ENCODE results near the gene ROR1. TPM values are rescaled to one million over a fixed set of nuclear protein-coding genes. Genes with fewer than 3 reads are reported as not detected.

Gene ROR1
- total RNA-seq, 1 experiment from 2014 or later = 7.9 TPM

DNA sequence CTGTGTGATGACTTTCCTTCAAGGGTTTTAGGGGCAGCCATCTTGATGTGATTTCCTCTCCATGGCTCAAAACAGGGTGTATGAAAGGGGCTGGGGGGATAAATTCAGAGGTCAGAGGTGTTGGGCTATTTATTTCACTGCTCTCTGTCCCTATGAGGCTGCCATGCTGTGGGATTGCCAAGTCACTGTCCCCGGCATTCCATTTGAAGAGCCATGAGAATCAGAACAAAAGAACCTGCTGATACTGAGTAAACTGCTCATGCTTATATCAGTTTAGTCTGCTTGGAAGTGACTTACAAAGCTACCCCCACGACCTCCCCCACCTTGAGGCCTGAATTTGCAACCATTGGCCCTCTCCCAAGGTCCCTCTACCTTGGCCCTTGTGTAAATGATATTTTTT is 357.3 kb downstream of the ROR1 start:
- DNase-seq (ENCODE audit: low read depth) = no peak

DNA sequence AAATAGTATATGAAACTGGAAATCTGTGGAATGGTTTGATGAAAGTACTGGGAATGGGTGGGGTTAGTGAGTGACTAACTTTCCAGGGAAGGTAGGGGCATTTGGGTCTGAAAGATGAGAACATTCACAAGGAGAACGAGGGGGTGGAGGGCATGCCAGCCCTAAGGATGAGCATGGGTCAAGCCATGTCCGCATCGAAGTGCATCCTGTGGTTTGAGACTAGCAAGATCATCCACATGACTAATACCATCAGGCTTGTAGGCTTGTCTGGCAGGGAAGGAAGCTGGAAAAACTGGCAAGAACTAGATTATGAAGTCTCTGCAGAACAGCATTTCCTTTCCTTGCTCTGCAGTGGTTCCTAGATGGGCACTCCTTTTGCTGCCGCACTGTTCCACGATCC is 359.2 kb downstream of the ROR1 start:
- peak; percentile 99 for DNase-seq (ENCODE audit: low read depth)

DNA sequence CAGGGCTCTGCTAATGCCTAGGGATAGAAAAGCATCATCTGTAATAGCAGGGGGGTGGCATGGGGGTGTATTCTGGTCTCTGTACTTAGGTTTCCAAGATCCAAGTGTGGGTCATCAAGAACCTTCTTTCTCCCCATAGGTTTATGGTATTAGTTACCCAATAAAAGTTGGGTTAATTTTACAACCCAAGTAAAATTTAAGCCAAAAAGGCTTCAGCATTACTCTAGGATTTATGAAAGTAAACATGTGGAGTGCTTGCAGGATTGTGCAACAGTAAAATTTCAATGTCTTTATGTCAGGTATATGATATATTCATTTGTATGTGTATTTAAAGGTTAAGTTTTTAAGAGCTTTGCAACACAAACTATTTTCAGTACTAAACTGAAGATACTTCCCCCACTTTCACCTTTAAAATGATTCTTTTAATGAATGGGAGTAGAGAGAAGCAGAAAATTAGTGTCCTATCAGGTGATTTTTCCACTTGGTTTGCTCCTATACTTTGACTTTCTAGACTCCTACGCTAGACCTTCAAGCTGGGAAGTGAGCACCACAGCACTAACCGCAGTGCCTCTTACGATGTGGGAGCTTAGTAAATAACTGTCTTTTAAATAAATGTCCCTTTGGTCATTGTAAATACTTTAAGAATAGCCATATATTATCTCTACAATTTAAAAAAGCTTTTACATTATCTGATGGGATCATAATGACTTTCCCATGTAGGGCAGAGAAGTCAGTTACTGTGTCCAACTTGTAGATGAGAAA is 361.8 kb downstream of the ROR1 start:
- no peak for DNase-seq (ENCODE audit: low read depth)

DNA sequence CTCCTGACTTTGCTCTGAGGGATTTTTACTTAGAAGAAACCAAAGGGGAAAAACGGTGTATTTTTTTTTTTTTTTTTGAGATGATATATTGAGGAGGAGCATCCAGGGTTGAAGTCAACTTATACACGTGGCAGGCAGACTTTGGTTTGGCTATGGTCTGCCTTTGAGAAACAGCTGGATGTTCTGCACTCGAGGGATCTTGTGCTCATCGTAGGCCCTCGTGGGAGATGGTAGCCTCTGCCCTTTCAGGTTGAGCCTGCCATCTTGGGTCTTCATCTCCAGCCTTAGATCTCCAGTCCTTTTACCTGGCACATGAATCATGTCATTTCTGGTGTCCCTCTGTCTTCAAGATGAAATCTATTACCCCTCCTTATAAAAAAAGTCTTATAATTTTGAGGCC is 362.5 kb downstream of the ROR1 start:
- DNase-seq (ENCODE audit: low read depth) = no peak

DNA sequence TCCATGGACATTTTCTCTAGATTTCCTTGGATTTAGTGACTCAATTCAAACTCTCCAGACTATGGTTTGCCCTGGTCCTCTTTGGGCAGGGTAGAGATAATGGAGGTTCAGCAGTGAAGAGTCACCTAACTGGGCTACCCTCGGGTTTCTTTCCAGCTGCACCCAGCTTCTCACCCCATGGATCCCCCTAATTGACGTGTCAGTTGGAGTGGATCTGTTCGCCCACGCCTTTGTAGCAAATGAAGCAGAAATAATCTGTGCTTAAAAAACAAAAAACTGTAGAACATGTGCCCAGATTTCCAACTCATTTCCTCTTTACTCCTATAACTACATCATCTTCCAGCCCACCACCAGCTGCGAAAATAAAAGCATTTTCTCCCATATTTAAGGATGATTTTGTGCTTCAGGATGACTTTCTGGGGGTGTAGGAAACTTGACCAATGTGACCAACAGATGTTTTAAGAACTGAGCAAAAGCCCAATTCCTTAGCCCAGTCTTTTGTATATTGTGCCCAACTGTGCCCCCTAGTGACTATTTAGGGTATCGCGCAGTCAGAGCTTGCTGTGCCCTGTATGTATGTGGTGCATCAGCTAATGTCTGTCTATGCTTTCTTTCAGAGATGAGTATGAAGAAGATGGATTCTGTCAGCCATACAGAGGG is 363.1 kb downstream of the ROR1 start:
- peak; percentile 96 for DNase-seq (ENCODE audit: low read depth)

DNA sequence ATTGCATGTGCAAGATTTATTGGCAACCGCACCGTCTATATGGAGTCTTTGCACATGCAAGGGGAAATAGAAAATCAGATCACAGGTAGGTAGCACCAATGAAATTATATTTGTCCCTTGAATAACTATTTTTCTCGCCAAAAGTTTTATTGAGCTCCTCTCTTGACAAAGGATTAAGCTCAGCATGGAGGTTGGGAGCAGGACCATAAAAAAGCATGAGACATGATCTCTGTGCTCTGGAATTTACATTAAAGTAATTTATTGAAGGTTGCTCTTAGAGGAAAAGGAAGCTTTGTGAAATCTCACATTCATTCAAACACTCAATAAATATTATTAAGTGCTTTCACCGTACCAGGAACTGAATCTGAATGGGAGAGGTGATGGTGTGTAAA is 363.6 kb downstream of the ROR1 start:
- no peak for DNase-seq (ENCODE audit: low read depth)

DNA sequence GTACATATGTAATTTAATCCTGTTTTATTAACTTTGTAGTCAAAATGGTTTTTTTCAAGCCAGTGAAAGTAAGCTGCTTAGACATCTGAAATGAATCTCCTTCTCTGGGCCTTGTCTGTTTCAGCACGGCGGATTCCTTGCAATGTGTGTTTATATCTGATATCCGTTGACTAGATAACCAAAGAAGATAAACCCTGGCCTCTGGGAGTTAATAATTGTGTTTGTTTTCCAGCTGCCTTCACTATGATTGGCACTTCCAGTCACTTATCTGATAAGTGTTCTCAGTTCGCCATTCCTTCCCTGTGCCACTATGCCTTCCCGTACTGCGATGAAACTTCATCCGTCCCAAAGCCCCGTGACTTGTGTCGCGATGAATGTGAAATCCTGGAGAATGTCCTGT is 366.1 kb downstream of the ROR1 start:
- DNase-seq (ENCODE audit: low read depth) = no peak

DNA sequence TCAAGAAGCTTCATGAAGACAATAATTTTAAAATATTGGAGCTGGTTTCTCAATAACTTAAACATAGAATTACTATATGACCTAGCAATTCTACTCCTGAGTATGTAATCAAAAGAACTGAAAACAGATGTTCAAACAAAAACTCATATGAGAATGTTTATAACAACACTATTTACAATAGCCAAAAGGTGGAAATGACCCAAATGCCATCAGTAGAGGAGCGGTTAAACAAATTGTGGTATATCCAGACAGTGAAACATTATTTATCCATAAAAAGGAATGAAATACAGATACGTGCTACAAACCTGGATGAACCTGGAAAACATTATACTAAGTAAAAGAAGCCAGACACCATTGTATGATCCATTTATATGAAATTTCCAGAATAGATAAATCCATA is 366.8 kb downstream of the ROR1 start:
- no peak for DNase-seq (ENCODE audit: low read depth)

DNA sequence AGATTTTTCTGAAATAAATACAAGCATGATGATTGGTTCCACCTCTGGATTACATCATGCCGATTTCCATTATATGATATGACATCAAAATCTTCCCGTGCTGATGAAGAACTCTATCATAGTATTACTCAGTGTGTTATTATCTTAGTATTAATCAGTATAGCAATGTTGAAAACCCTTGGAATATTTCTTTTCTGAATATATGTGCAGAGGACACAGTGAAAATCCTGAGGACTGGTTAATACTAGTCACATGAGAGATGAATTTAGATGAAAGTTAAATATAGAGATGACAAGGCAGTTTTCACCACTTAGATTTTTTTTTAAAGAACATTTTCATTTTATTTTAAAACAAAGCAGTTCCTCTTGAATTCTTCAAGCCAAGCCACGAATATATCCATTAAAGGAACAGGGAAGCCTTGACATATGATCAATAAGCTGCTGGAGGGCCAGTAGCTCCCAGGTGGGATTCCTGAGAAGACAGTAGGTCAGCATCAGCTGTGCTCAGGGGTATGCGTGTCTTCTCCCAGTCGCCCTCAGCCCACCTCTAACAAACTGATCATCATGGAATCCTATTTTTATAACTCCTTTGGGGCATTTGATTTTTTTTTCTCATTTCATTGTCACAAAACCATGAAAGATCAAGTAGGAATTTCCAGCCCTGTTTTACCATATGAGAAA is 373.4 kb downstream of the ROR1 start:
- DNase-seq (ENCODE audit: low read depth) = no peak

DNA sequence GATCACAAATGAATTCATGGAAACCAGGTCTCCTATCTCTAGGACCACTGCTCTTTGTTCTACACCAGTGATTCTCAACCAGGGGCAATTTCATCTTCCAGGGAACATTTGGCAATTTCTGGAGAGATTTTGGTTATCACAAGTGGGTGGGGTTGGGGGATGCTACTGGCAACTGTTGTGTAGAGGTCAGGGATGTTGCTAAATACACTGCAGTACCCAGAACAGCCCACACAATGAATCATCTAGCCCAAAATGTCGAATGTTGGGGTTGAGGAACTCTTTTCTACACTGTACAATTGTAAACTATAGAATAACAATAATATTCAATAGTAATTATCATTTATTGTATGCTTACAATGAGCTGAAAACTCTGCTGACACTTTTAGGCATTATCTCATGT is 373.9 kb downstream of the ROR1 start:
- DNase-seq (ENCODE audit: low read depth) = peak; percentile 32

DNA sequence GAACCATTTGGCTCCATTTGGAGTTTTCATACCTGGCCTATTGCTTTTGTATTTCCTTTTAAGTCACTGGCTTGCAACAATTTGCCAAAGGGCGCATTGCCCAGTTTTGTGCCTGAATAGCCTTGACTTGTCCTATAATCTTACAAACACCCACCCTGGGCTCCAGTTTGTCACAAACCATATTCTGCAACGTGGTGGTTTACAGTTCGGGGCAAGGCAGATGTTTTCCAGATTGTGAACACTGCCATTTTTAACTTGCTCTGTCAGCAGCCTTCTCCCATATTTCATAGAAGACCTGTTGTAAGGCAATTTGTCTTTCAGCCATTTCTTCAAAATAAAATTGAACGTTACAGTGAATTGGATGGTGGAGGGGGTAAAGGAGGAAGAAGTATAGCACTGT is 376.4 kb downstream of the ROR1 start:
- no peak for DNase-seq (ENCODE audit: low read depth)

DNA sequence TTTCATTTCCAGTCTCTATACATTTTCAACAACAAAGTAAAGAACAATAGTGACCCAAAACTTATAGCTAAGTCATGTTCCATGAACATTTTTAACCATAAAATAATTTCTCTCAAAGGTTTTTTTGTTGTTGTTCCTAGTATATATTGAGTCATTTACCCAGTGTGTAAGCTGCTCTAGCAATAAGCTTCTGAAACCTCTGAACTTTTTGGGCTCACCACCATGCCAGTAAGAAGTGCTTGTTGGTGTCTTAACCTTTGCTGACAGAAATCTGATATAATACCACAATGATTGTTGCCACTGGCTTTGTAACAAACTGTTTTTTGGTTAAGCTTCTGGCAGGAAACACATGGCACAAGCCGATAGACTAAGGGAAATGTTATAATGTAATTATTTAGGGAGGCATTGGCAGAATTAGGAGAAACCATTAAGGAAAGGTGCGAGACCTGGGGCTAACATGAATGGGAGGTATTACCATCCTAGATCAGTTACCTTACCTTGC is 377.0 kb downstream of the ROR1 start:
- DNase-seq (ENCODE audit: low read depth) = no peak

DNA sequence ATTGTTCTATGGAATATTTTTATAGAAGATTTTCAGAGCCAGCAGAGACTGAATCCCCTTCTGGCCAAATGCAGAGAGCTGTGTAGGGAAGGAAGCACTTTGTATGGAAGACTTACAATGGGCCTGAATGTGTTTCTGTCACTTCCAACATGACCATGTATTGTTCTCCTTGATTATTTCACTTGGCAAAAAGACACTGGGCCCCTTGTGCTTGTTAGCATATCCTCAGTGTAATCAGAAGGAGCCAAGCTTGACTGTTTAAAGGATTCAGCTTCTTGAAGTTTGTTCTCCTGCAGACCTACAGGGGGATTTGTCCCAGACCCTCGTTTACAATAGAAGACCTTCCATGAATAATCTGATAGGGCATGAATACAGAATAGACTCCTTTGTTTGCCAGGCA is 381.5 kb downstream of the ROR1 start:
- DNase-seq (ENCODE audit: low read depth) = no peak

DNA sequence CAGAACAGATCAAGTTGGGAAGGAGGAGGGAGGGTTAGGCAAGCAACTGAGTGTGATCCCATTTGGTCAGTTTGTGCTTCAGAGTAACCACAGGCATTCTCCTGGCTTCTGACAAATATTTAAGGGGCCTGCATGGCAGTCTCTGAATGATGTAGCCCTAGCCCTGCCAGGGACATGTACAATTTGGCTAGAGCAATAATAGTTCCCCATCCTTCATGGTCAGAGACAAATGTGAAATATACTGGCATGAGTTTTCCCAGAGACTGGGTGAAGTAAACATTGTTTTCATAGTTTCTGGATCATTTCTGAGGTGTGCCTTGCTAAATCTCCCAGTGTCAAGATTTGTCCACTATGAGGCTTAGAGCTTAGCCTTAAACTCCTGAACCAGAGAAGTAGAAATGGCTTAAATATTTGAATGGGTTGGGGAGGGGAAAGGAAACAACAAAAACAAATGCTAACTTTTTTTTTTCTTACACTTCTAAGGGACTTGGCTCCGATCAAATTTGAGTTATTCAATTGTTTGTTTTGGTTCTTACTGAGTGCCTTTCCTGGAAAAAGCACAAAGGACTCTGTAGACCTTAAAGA is 387.6 kb downstream of the ROR1 start:
- peak; percentile 84 for DNase-seq (ENCODE audit: low read depth)

DNA sequence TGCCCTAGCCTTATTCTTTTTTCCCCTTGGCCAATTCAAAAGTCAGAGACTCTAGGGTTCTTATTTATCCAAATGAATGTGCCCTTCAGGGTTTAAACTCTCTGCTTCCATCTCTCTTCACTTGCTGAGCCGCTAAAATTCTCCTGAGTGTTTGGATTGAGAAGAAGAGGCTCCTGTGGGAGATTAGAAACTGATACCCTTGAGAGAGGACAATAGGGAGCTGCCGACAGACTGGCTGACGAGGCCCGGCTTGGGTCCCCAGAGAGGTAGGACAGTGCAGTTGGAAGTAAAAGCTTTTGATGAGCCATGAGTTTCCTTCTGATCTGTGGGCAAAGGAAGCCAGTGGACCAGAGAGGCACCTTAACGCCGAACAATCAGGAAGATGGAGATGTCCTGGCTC is 388.3 kb downstream of the ROR1 start:
- DNase-seq (ENCODE audit: low read depth) = no peak

DNA sequence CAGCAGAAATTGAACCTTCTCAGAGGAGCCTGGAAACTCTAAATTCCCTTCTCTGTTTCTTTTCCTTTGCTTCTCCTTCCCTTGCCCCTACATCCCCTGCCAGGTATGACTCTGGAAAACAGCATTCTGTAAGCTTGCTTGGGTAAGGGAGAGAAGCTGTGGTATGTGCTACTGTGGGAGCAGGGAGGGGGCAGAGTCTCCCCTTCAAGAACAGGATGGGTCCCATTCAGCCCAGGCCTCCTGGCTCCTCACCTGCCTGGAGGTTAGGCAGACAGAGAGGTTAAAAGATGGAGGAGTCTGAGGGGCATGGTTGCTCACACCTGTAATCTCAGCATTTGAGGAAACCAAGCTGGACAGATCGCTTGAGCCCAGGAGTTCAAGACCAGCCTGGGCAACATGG is 389.0 kb downstream of the ROR1 start:
- DNase-seq (ENCODE audit: low read depth) = no peak

DNA sequence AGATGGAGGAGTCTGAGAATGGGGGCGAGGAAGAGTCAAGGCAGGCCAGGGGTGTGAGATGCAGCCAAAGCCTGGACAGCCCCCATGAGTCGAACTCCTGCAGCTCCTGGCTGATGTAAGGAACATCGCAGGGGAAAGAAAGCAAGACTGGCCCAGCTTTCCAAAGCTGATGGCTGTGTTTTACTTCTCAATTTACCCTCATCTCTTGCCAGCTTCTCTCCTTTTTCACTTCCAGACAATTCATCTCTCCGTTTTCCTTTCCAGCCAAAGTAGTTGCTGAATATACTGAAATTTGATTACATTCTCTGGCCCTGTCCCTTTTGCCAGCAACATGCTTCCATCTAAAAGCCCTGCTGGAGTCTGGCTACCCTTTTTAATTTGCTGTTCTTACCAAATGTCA is 389.6 kb downstream of the ROR1 start:
- DNase-seq (ENCODE audit: low read depth) = no peak

DNA sequence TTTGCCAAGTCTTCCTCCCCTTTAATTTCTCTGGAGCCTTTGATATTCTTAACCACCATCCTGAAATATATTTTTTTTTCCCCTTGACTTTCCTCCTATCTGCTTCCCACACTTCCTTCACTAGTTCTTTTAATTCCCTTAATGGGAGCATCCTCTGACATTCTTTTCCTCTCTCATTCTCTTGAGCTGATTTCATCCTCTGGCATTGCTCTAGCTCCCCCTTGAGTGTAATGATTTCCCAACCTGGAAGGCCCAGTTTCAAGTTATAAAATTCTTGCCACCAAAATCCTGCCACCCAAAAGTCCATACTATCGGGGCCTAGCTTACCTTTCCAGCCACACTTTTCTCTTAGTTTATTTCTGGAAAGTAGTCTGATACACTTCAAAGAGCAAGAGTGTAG is 390.2 kb downstream of the ROR1 start:
- DNase-seq (ENCODE audit: low read depth) = peak; percentile 47

DNA sequence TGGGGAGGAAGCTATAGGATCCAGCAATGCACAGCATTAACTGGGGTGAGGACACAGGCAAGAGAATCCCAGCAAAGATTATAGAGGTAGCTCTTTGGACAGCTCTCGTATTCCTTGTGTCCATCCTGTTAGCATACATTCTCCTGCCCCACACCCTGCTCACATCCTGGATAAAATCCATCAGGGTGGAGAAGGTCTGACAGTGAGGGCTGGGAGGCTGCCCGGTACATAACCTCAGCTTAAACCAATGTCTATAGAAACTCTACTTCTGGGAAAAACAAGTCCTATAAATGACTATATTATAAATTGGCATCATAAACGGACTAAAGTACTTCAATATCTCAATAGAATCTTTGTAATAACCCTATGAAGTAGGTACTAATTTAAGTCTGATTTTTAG is 392.8 kb downstream of the ROR1 start:
- DNase-seq (ENCODE audit: low read depth) = no peak

DNA sequence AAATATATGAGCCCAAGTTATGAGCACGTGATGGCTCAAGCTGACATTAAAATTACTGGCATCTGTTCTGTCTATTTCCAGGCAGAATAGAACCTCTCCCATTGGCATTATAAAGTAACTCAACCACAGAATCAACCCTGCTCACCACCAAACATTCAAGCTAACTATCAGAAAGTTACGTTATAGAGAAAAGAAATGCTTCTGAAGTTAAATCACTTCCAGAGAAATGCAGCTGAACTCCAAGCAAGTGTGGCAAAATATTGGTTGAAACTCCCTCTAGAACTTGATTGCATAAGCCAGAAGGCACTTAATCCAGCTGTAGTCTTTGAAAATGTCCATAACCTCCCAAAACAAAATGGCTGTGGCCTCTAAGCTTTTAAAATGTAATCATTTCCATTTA is 393.4 kb downstream of the ROR1 start:
- DNase-seq (ENCODE audit: low read depth) = peak; percentile 45

DNA sequence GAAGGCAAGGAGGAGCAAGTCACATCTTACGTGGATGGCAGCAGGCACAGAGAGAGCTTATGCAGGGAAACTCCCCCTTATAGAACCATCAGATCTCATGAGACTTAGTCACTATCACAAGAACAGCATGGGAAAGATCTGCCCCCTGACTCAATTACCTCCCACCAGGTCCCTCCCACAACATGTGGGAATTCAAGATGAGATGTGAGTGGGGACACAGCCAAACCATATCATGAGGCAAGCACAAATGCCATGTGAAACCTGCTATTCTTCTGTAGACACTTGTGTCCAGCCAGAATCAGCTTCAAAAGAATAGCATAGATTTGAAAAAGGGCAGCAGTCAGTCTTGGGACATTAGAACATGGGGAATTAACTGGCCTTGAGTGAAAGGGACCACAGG is 397.4 kb downstream of the ROR1 start:
- DNase-seq (ENCODE audit: low read depth) = no peak

DNA sequence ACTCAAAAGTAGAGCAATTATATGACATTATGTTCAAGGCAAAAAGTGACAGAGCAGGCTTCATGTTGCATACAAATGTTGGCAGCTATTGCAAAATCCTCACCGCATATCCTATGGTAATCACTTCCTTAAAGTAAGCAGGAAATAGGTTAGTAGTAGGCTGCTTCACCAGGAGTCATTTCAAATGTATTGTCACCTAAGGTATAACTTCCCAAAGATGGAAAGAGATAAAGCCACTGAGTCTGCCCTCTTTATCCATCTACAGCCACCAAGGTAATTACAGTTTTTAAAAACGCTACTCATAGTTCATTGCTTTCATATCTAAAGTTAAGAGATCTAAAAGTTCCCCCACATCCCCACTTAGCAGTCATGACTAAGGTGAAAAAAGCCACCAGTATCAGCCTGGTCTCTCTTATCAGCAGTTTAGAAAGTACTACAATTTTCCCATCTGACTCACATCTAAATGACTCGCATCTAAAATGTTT is 398.0 kb downstream of the ROR1 start:
- DNase-seq (ENCODE audit: low read depth) = peak; percentile 52
